GM18505 (cell line): ENCODE data around the gene PLCB1.

Experiments used
- ATAC-seq: cut with Tn5 transposase; IDR thresholded peaks from one replicate; pipeline ENCODE4 v1.9.1; 2021; ENCODE audit not compliant: unreplicated experiment
- POLR2A ChIP-seq: IDR thresholded peaks from 4 replicates; pipeline ENCODE4 v1.6.1; 2011; ENCODE audit warnings: borderline replicate concordance; ENCODE audit not compliant: insufficient read depth, insufficient read length; ENCODE audit errors: extremely low read depth

Gene PLCB1

GRCh38 chr20:8661229-8661952 lies 529.3 kb downstream of the PLCB1 start:
- no peak for TF ChIP-seq POLR2A
- no peak for ATAC-seq

GRCh38 chr20:8662433-8662954 lies 530.4 kb downstream of the PLCB1 start:
- no peak for TF ChIP-seq POLR2A
- no peak for ATAC-seq

GRCh38 chr20:8663424-8663823 lies 531.4 kb downstream of the PLCB1 start:
- TF ChIP-seq POLR2A: no peak
- ATAC-seq: no peak

- TF ChIP-seq POLR2A: no peak
- ATAC-seq: no peak
These were observed 532.7 kb downstream of the PLCB1 start for GRCh38 chr20:8664778-8665177.

GRCh38 chr20:8667306-8667705 lies 535.2 kb downstream of the PLCB1 start:
- TF ChIP-seq POLR2A: no peak
- ATAC-seq: no peak

- ATAC-seq: no peak
- TF ChIP-seq POLR2A: no peak
These were observed 538.3 kb downstream of the PLCB1 start for GRCh38 chr20:8670207-8670892.

GRCh38 chr20:8670893-8671215 lies 538.8 kb downstream of the PLCB1 start:
- ATAC-seq: no peak
- TF ChIP-seq POLR2A: no peak

GRCh38 chr20:8671370-8671961 lies 539.4 kb downstream of the PLCB1 start:
- TF ChIP-seq POLR2A: no peak
- ATAC-seq: no peak

- ATAC-seq: no peak
- no peak for TF ChIP-seq POLR2A
These were observed 541.0 kb downstream of the PLCB1 start for GRCh38 chr20:8673116-8673515.

GRCh38 chr20:8675896-8676295 lies 543.8 kb downstream of the PLCB1 start:
- no peak for ATAC-seq
- TF ChIP-seq POLR2A: no peak

GRCh38 chr20:8678098-8678776 lies 546.2 kb downstream of the PLCB1 start:
- TF ChIP-seq POLR2A: no peak
- ATAC-seq: no peak

- no peak for TF ChIP-seq POLR2A
- ATAC-seq: no peak
These were observed 557.3 kb downstream of the PLCB1 start for GRCh38 chr20:8689337-8689736.

GRCh38 chr20:8690074-8690473 lies 558.0 kb downstream of the PLCB1 start:
- no peak for TF ChIP-seq POLR2A
- no peak for ATAC-seq
